ENCODE data around the gene FAM174B. TPM values are rescaled to one million over a fixed set of nuclear protein-coding genes. Genes with fewer than 3 reads are reported as not detected.

FAM174B gene
- total RNA-seq, 1 donor from 2014 or later = 57.7 TPM

DNA sequence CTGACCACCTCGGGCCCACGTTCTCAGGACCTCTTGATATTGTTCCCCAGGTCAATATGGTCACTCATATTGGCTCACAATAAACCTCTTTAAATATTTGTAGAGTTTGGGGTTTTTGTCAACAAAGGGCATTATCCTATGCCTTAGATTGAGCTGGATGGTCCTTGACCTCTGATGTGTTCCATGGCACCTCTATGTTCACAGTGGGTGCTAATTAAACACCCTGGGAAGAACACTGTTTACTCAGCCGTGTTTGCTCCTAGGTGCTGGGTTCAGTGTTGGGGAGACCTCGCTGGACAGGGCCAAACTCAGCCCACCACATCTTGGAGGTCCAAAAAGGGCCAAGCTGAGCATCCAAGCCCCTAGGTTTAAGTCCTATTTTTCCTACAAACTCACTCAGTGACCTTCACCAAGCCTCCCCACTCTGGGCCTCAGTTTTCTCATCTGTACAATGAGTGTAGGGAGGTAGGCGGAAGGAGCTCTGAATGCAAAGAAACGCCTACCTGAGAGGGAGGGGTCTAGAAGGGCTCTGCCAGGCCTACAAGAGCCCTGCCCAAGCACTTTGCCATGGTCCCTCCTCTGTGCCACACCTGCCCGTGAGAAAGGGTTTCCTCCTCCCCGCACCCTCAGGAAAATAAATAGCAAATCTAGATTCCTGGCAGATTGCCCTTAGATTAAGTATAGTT lies 7.2 kb downstream of the FAM174B start:
- Histone ChIP-seq H3K27me3 (ENCODE audit: low read depth) (no peaks in the 10 kb centered on the region), H3K4me1 (peaks cover 16% of the 10 kb centered on the region), H3K36me3 (no peaks in the 10 kb centered on the region), H3K27ac (no peak overlapping the region), H3K4me3 (no peak overlapping the region), H3K9me3 (no peaks in the 10 kb centered on the region)
- no peak for ATAC-seq
- intact Hi-C loops (cut with DNase I) = no loop called here
- no peak for DNase-seq
- TF ChIP-seq CTCF (IDR thresholded peaks at IDR 0.05) = no peak

DNA sequence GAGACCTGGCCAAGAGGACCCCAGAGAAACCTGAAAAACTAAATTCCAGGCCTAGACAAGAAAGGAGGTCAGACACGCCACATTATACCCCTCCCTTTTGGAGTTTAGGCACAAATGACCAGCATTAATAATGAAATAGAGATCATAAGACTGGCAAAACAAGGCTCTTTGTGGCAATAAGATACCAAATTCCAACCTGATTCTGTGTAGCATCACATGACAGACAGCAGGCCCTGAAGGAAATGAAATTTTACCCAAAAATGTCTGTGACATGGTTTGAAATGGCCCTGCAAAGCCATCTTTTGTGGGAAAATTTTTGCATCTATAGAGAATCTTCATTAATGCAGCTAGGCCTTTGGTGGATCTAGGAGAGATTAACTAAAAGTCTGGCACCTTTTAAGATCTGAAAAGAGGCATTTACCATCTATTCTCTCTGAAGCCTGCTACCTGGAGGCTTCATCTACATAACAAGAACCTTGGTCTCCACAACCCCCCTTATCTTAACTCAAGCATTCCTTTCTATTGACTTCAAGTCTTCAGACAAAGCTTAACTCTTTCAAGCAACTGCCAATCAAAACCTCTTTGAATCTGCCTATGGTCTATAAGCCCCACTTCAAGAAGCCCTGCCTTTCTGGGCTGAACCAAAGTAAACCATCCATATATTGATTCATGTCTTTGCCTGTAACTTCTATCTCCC lies 8.0 kb downstream of the FAM174B start:
- no peak for ATAC-seq
- H3K27ac ChIP-seq = no peak overlapping the region
- DNase-seq = no peak
- no peaks in the 10 kb centered on the region for H3K27me3 ChIP-seq (ENCODE audit: low read depth)
- intact Hi-C loops (cut with DNase I) = no loop called here
- no peaks in the 10 kb centered on the region for H3K9me3 ChIP-seq
- H3K4me3 ChIP-seq = no peak overlapping the region
- TF ChIP-seq CTCF (IDR thresholded peaks at IDR 0.05) = no peak
- H3K36me3 ChIP-seq = no peaks in the 10 kb centered on the region
- H3K4me1 ChIP-seq = peaks cover 16% of the 10 kb centered on the region

DNA sequence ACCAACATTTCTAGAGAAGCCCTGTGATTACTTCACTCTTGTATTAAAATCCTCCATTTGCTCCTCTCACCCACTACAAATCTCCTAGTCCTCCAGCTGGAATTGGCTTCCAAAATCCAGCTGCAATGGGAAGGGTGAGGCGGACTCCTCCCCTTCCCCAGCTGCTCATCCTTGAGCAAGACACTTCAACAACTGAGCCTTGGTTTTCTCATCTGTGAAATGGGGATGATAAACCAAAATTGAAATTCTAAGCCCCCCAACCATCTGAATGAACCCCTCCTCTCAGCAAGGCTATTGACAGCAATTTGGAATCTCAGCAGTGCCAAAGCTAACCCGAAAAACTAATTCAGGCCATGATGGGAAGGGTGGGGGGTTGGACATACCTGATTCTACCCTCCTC lies 9.4 kb downstream of the FAM174B start:
- H3K4me1 ChIP-seq = peaks cover 16% of the 10 kb centered on the region
- ATAC-seq (no peak), DNase-seq (no peak)
- no peaks in the 10 kb centered on the region for H3K36me3 ChIP-seq
- no peak for TF ChIP-seq CTCF (IDR thresholded peaks at IDR 0.05)
- H3K4me3 ChIP-seq = no peak overlapping the region
- no peaks in the 10 kb centered on the region for H3K27me3 ChIP-seq (ENCODE audit: low read depth)
- intact Hi-C loops (cut with DNase I) = no loop called here
- H3K27ac ChIP-seq = no peak overlapping the region
- peaks cover 5% of the 10 kb centered on the region for H3K9me3 ChIP-seq

DNA sequence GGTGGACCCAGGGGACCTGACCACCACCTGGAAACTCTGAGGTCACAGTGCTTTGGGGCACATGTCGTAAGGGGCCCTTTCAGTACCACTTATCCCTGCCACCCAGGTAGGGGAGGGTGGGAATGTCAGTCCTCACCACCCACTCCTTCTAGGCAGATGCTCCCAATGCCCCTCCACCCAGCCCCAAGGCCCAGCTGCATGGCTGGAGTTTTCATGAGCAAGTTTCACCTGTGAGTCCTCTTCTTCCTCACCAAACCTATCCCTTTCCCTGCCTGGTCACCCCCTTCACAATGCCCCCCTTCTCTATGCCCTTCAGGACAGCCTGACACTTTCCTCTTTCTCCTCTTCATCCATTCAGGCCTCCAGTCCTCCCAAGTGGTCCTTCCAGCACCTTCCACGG lies 9.8 kb downstream of the FAM174B start:
- no peaks in the 10 kb centered on the region for H3K36me3 ChIP-seq
- peaks cover 5% of the 10 kb centered on the region for H3K9me3 ChIP-seq
- H3K27me3 ChIP-seq (ENCODE audit: low read depth) = no peaks in the 10 kb centered on the region
- ATAC-seq = peak; percentile 9 to 25
- no peak overlapping the region for H3K4me3 ChIP-seq
- intact Hi-C loops (cut with DNase I) = no loop called here
- no peak for DNase-seq
- peaks cover 16% of the 10 kb centered on the region for H3K4me1 ChIP-seq
- no peak for TF ChIP-seq CTCF (IDR thresholded peaks at IDR 0.05)
- peak overlapping the region; percentile 31 for H3K27ac ChIP-seq

DNA sequence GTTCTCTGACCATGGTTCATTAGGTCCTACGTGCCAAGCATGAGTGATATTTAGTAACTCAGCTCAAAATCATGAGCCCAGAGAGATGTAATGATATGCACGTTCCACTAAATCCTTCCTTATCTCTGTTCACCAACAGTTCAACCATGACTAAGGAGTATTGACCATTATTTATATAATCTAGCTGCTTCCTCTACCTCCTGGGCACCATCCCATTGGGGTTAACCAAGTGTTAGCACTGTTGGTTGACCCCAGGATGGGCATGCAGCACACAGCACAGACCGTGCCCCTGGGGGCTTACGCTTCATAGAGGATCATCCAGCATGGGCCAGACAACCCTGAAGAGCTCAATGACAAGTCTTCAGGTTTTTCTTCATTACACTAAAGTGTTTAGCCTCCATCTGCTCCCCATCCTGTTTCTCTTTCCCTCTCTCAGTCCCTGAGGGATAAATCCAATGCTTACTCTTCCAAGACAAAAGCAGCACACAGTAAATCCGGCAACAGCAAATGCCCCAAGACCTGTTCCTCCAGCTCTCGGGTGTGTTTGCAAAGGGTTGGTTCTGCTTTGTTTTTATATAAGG lies 10.4 kb downstream of the FAM174B start:
- Histone ChIP-seq H3K36me3 (no peaks in the 10 kb centered on the region), H3K27me3 (ENCODE audit: low read depth) (no peaks in the 10 kb centered on the region), H3K27ac (peak overlapping the region; percentile 31), H3K9me3 (peaks cover 7% of the 10 kb centered on the region), H3K4me3 (no peak overlapping the region), H3K4me1 (peaks cover 11% of the 10 kb centered on the region)
- ATAC-seq = peak; percentile 32 to 40
- DNase-seq = no peak
- TF ChIP-seq CTCF (IDR thresholded peaks at IDR 0.05) = no peak
- intact Hi-C loops (cut with DNase I) = no loop called here

Measured in lower lobe of right lung (tissue), 2 donors.